HepG2 (cell line): ENCODE data around the gene CNTN5. TPM values are rescaled to one million over a fixed set of nuclear protein-coding genes. Genes with fewer than 3 reads are reported as not detected.

ENCODE experiments used
- ATAC-seq: fragments of 200-7000 bp; cut with Tn5 transposase; 3 replicates; pipeline ENCODE4 v1.9.1; 2020; ENCODE audit warnings: mild to moderate bottlenecking, moderate library complexity
- BruUV-seq: library from RNA; stranded (reverse); fragments of 400-500 nt; replicated peaks from 2 replicates; lab custom pipeline; 2021; lab: Mats Ljungman, UMichigan
- CTCF ChIA-PET: fragments of 300-600 bp; formaldehyde crosslinking; extraction: SDS; loops from one replicate; lab custom pipeline; 2021; ENCODE audit warnings: low total read pairs, inconsistent platforms, low intra/inter-chr PET ratio; lab: Yijun Ruan, JAX
- POLR2A ChIA-PET: fragments of 350-600 bp; sonication (Branson Sonifier 250); formaldehyde crosslinking; loops from one replicate; lab custom pipeline; 2020; ENCODE audit warnings: antibody characterized with exemption, inconsistent platforms; lab: Yijun Ruan, JAX
- DNase-seq: peaks from one replicate; pipeline ENCODE4 v3.0.0-alpha.2; 2015; ENCODE audit warnings: low spot score
- FAIRE-seq: peaks from 3 replicates; lab custom pipeline; 2011; peaks lifted over from hg19 to GRCh38; lab: Jason Lieb, UNC
- H2AFZ ChIP-seq: one replicate; pipeline ENCODE4 v1.6.1; 2011; ENCODE audit warnings: low read length, inconsistent platforms
- H3K27ac ChIP-seq: fragments of 300-600 bp; 3 replicates; pipeline ENCODE4 v1.8.0; 2011; ENCODE audit warnings: mixed run types, mild to moderate bottlenecking, mixed read lengths, low read length, inconsistent platforms; ENCODE audit not compliant: insufficient read depth; ENCODE audit errors: extremely low read length
- H3K27me3 ChIP-seq, 2 experiments: fragments of 200-600 bp in 1 of 2; 2 replicates in 1 of 2; 3 replicates in 1 of 2; pipeline versions ENCODE4 v1.6.0 to v1.8.0; 2011; ENCODE audit warnings: low read length in 2 of 2, mild to moderate bottlenecking in 2 of 2, moderate library complexity in 2 of 2, inconsistent platforms in 1 of 2; ENCODE audit not compliant: insufficient read depth in 2 of 2, control insufficient read depth in 1 of 2
- H3K36me3 ChIP-seq, 2 experiments: fragments of 200-600 bp in 1 of 2; replicated peaks in 1 of 2; 2 replicates in 1 of 2; 3 replicates in 1 of 2; pipeline versions ENCODE4 v1.5.1 to v1.8.0; 2011; ENCODE audit warnings: low read length in 2 of 2, inconsistent platforms in 1 of 2; ENCODE audit not compliant: insufficient read depth in 2 of 2, control insufficient read depth in 1 of 2
- H3K4me1 ChIP-seq: 2 replicates; pipeline ENCODE4 v1.5.1; 2012; ENCODE audit warnings: low read length, inconsistent platforms; ENCODE audit not compliant: insufficient read depth
- H3K4me2 ChIP-seq: 2 replicates; pipeline ENCODE4 v1.6.0; 2011; ENCODE audit warnings: low read depth, low read length, inconsistent platforms
- H3K4me3 ChIP-seq, 3 experiments: fragments of 200-600 bp in 1 of 3; sonication (generic), shearing (Covaris generic) in 1 of 3; replicated peaks in 1 of 3; 2 replicates each; pipeline ENCODE4 v1.5.1; 2011 to 2016; ENCODE audit warnings: low read length in 3 of 3, inconsistent platforms in 2 of 3, low read depth in 2 of 3, mild to moderate bottlenecking in 2 of 3, control low read depth in 1 of 3, mixed read lengths in 1 of 3; ENCODE audit not compliant: insufficient read depth in 1 of 3
- H3K79me2 ChIP-seq: one replicate; pipeline ENCODE4 v1.6.1; 2011; ENCODE audit warnings: low read length, inconsistent platforms; ENCODE audit not compliant: insufficient read depth
- H3K9ac ChIP-seq: 2 replicates; pipeline ENCODE4 v1.6.0; 2011; ENCODE audit warnings: mild to moderate bottlenecking, low read depth, low read length, inconsistent platforms; ENCODE audit not compliant: insufficient read depth
- H3K9me3 ChIP-seq: 2 replicates; pipeline ENCODE4 v1.5.1; 2012; ENCODE audit warnings: mild to moderate bottlenecking, low read length
- H4K20me1 ChIP-seq: 2 replicates; pipeline ENCODE4 v1.6.0; 2011; ENCODE audit warnings: inconsistent platforms, mild to moderate bottlenecking, low read length, moderate library complexity; ENCODE audit not compliant: insufficient read depth
- ARHGAP35 ChIP-seq: sonication (generic); formaldehyde crosslinking; IDR thresholded peaks from 2 replicates; pipeline ENCODE4 v1.9.0; 2022; ENCODE audit warnings: mild to moderate bottlenecking, inconsistent platforms, moderate library complexity, missing genetic modification reagents, borderline replicate concordance
- BHLHE40 ChIP-seq: IDR thresholded peaks from 2 replicates; pipeline ENCODE4 v1.6.1; 2011; ENCODE audit warnings: low read length, improper control_type of control experiment
- CBFB ChIP-seq: sonication (generic); formaldehyde crosslinking; IDR thresholded peaks from 2 replicates; pipeline ENCODE4 v1.4.0; 2020; ENCODE audit warnings: missing genetic modification reagents
- CCDC6 ChIP-seq: sonication (generic); formaldehyde crosslinking; IDR thresholded peaks from 2 replicates; pipeline ENCODE4 v1.8.1; 2022; ENCODE audit warnings: mild to moderate bottlenecking, missing genetic modification reagents, moderate library complexity
- CERS6 ChIP-seq: sonication (generic); formaldehyde crosslinking; IDR thresholded peaks from 2 replicates; pipeline ENCODE4 v1.5.0; 2020; ENCODE audit warnings: missing genetic modification reagents
- CHCHD3 ChIP-seq: sonication (generic); formaldehyde crosslinking; IDR thresholded peaks from 2 replicates; pipeline ENCODE4 v1.8.0; 2022; ENCODE audit warnings: mild to moderate bottlenecking, missing genetic modification reagents, moderate library complexity
- EZH2 ChIP-seq: conservative IDR thresholded peaks from 2 replicates; pipeline ENCODE4 v1.6.1; 2012; ENCODE audit warnings: mild to moderate bottlenecking, low read depth, low read length, moderate library complexity
- MXD4 ChIP-seq: IDR thresholded peaks from 2 replicates; pipeline ENCODE4 v1.6.1; 2016; ENCODE audit warnings: mild to moderate bottlenecking, missing biosample characterization, missing genetic modification reagents
- PRDM10 ChIP-seq: sonication (generic); formaldehyde crosslinking; IDR thresholded peaks from 2 replicates; pipeline ENCODE4 v1.4.0; 2020; ENCODE audit warnings: low read depth, missing genetic modification reagents
- RBFOX2 ChIP-seq: fragments of 200-400 bp; formaldehyde crosslinking; IDR thresholded peaks from 2 replicates; pipeline ENCODE4 v1.6.1; 2017; ENCODE audit warnings: low read depth, mild to moderate bottlenecking, low read length
- TAF15 ChIP-seq: fragments of 200-400 bp; formaldehyde crosslinking; IDR thresholded peaks from one replicate; pipeline ENCODE4 v1.6.1; 2018; ENCODE audit warnings: mild to moderate bottlenecking, low read depth, low read length; ENCODE audit not compliant: poor library complexity, severe bottlenecking
- TCF12 ChIP-seq, 2 experiments: fragments of 450-650 bp in 1 of 2; sonication (generic) in 1 of 2; formaldehyde crosslinking in 1 of 2; IDR thresholded peaks; 2 replicates each; pipeline versions ENCODE4 v1.6.1 to v1.8.0; 2017 to 2022; ENCODE audit warnings: antibody characterized with exemption in 1 of 2, mild to moderate bottlenecking in 1 of 2, missing genetic modification reagents in 1 of 2, moderate library complexity in 1 of 2
- TRAFD1 ChIP-seq: sonication (generic); formaldehyde crosslinking; IDR thresholded peaks from 2 replicates; pipeline ENCODE4 v1.5.1; 2020; ENCODE audit warnings: missing genetic modification reagents, mild to moderate bottlenecking, borderline replicate concordance
- ZNF20 ChIP-seq: sonication (generic); formaldehyde crosslinking; IDR thresholded peaks from 2 replicates; pipeline ENCODE4 v1.4.0; 2020; ENCODE audit warnings: mild to moderate bottlenecking, moderate library complexity, missing genetic modification reagents
- WGBS: methylation state at CpG from one replicate; pipeline ENCODE4 v1.1.6; 2017; ENCODE audit warnings: low lambda C conversion rate; 5-methylcytosine and 5-hydroxymethylcytosine counted together
- in situ Hi-C: cut with HindIII; loops from 2 replicates; pipeline ENCODE4 v1.10.0; 2017; ENCODE audit warnings: low pct_unique_long_range_greater_than_20kb; ENCODE audit not compliant: extremely low pct_ligation_motif_present
- intact Hi-C: fragments of 100-400 bp; cut with micrococcal nuclease; formaldehyde crosslinking; loops from one replicate; pipeline ENCODE4 v1.10.0; 2022; ENCODE audit not compliant: unreplicated experiment
- polyA plus RNA-seq, 8 experiments: library from polyadenylated mRNA; depleted of rRNA in 3 of 8; stranded (reverse) in 7 of 8; unstranded in 1 of 8; fragments of >200 nt; fragmentation: Illumina TruSeq in 4 of 8; extraction: Trizol in 4 of 8; gene quantifications; 2 replicates each; pipeline versions ENCODE4 v1.2.1 to v1.2.3, GENCODE V29; 2011 to 2016; ENCODE audit warnings: low read depth in 4 of 8, missing spikeins in 1 of 8, mixed read lengths in 1 of 8; ENCODE audit not compliant: insufficient read depth in 1 of 8
- total RNA-seq, 5 experiments: library from RNA; depleted of rRNA; stranded (reverse); fragments of >200 nt; fragmentation: Illumina TruSeq; extraction: Trizol; gene quantifications; 2 replicates each; pipeline ENCODE4 v1.2.3, GENCODE V29; 2016; ENCODE audit warnings: low read depth in 1 of 5

The CNTN5 gene
- total and polyA plus RNA-seq, 2 of the 13 experiments (the other 11 are each of a cell fraction or from before 2014, with no cell fraction given) = not detected

- H4K20me1 ChIP-seq = no peaks in the 10 kb centered on the region
- 3% methylated on average over 4 of the region's 4 CpGs for WGBS
- POLR2A ChIA-PET = no interaction called here
- no peaks in the 10 kb centered on the region for H3K36me3 ChIP-seq
- CTCF ChIA-PET = no interaction called here
- no peak overlapping the region for H2AFZ ChIP-seq
- H3K9ac ChIP-seq = no peak overlapping the region
- no peak overlapping the region for H3K4me3 ChIP-seq
- no peaks in the 10 kb centered on the region for H3K27me3 ChIP-seq
- no peak overlapping the region for H3K27ac ChIP-seq
- H3K79me2 ChIP-seq = no peaks in the 10 kb centered on the region
- in situ Hi-C loops = no loop called here
- no peaks in the 10 kb centered on the region for H3K4me1 ChIP-seq
- DNase-seq (no peak), ATAC-seq (no peak), FAIRE-seq (no peak)
- H3K4me2 ChIP-seq = no peak overlapping the region
- no TSS peak for BruUV-seq
- intact Hi-C loops = no loop called here
- H3K9me3 ChIP-seq = no peaks in the 10 kb centered on the region
- TF ChIP-seq TCF12 (IDR thresholded peaks at IDR 0.05) = no peak
- no peak for TF ChIP-seq TCF12 (CRISPR knock-in tag; IDR thresholded peaks at IDR 0.05)
- TF ChIP-seq RBFOX2 = no peak
- TF ChIP-seq CCDC6 (CRISPR knock-in tag) = no peak
- no peak for TF ChIP-seq TRAFD1 (CRISPR knock-in tag)
- no peak for TF ChIP-seq MXD4 (CRISPR knock-in tag)
- TF ChIP-seq ARHGAP35 (CRISPR knock-in tag) = no peak
- no peak for TF ChIP-seq CHCHD3 (CRISPR knock-in tag)
- no peak for TF ChIP-seq EZH2
- no peak for TF ChIP-seq CBFB (CRISPR knock-in tag)
- TF ChIP-seq ZNF20 (CRISPR knock-in tag) = no peak
- TF ChIP-seq BHLHE40 = no peak
- no peak for TF ChIP-seq PRDM10 (CRISPR knock-in tag)
- TF ChIP-seq TAF15 = no peak
- no peak for TF ChIP-seq CERS6
Measured at GRCh38 chr11:100356035-100356434, 1335.3 kb downstream of the CNTN5 start.
